ENCODE data around the gene TPM2.

The TPM2 gene

GRCh38 chr9:35665471-35665818 lies 24.3 kb downstream of the TPM2 start:
- no peaks in the 10 kb centered on the region for H3K27me3 ChIP-seq (ENCODE audit: control insufficient read depth in 1 of 2, insufficient read depth in 2 of 2, low read length in 2 of 2)
- H3K4me1 ChIP-seq (ENCODE audit: control insufficient read depth in 1 of 2, insufficient read depth in 2 of 2, low read length in 2 of 2) = peaks cover 48 to 57% of the 10 kb centered on the region in 2 donors
- peak overlapping the region; percentile 66 to 76 for H3K9ac ChIP-seq (ENCODE audit: low read depth in 1 of 2, low read length in 2 of 2)
- no peak overlapping the region for H3K27ac ChIP-seq (ENCODE audit: low read depth, low read length)
- peak overlapping the region; percentile 74 to 81 for H3K4me3 ChIP-seq (ENCODE audit: low read depth in 1 of 2, low read length in 2 of 2)
- H3K36me3 ChIP-seq (ENCODE audit: control insufficient read depth in 1 of 2, insufficient read depth in 2 of 2, low read length in 2 of 2) = peaks cover 6 to 8% of the 10 kb centered on the region in 2 donors
- H3K9me3 ChIP-seq (ENCODE audit: control insufficient read depth in 1 of 2, low read length in 2 of 2) = no peaks in the 10 kb centered on the region

- peaks cover 8 to 11% of the 10 kb centered on the region in 2 donors for H3K36me3 ChIP-seq (ENCODE audit: control insufficient read depth in 1 of 2, insufficient read depth in 2 of 2, low read length in 2 of 2)
- peaks cover 45 to 56% of the 10 kb centered on the region in 2 donors for H3K4me1 ChIP-seq (ENCODE audit: control insufficient read depth in 1 of 2, insufficient read depth in 2 of 2, low read length in 2 of 2)
- H3K27ac ChIP-seq (ENCODE audit: low read depth, low read length) = no peak within 1 kb of the TSS
- H3K4me3 ChIP-seq (ENCODE audit: low read depth in 1 of 2, low read length in 2 of 2) = peak within 1 kb of the TSS; percentile 74 to 81
- no peaks in the 10 kb centered on the region for H3K27me3 ChIP-seq (ENCODE audit: control insufficient read depth in 1 of 2, insufficient read depth in 2 of 2, low read length in 2 of 2)
- no peaks in the 10 kb centered on the region for H3K9me3 ChIP-seq (ENCODE audit: control insufficient read depth in 1 of 2, low read length in 2 of 2)
- peak within 1 kb of the TSS; percentile 66 to 76 for H3K9ac ChIP-seq (ENCODE audit: low read depth in 1 of 2, low read length in 2 of 2)
Observed at GRCh38 chr9:35664531-35665470, 24.9 kb downstream of the TPM2 start, which contains the start of gene ARHGEF39. Gene ARHGEF39 (minus strand): TSS chr9:35665195. CDS start chr9:35665169, 26 bp downstream.

GRCh38 chr9:35662437-35662836 lies 27.3 kb downstream of the TPM2 start:
- H3K36me3 ChIP-seq (ENCODE audit: control insufficient read depth in 1 of 2, insufficient read depth in 2 of 2, low read length in 2 of 2) = peaks cover 8 to 11% of the 10 kb centered on the region in 2 donors
- H3K9me3 ChIP-seq (ENCODE audit: control insufficient read depth in 1 of 2, low read length in 2 of 2) = no peaks in the 10 kb centered on the region
- H3K9ac ChIP-seq (ENCODE audit: low read depth in 1 of 2, low read length in 2 of 2) = peak overlapping the region in 1 of 2 donors; percentile 21
- H3K4me3 ChIP-seq (ENCODE audit: low read depth in 1 of 2, low read length in 2 of 2) = no peak overlapping the region
- peak overlapping the region; percentile 3 for H3K27ac ChIP-seq (ENCODE audit: low read depth, low read length)
- H3K27me3 ChIP-seq (ENCODE audit: control insufficient read depth in 1 of 2, insufficient read depth in 2 of 2, low read length in 2 of 2) = no peaks in the 10 kb centered on the region
- peaks cover 45 to 51% of the 10 kb centered on the region in 2 donors for H3K4me1 ChIP-seq (ENCODE audit: control insufficient read depth in 1 of 2, insufficient read depth in 2 of 2, low read length in 2 of 2)

GRCh38 chr9:35661756-35662350 lies 27.9 kb downstream of the TPM2 start:
- H3K36me3 ChIP-seq (ENCODE audit: control insufficient read depth in 1 of 2, insufficient read depth in 2 of 2, low read length in 2 of 2) = peaks cover 8 to 11% of the 10 kb centered on the region in 2 donors
- H3K27ac ChIP-seq (ENCODE audit: low read depth, low read length) = peak overlapping the region; percentile 3
- H3K9ac ChIP-seq (ENCODE audit: low read depth in 1 of 2, low read length in 2 of 2) = peak overlapping the region; percentile 19 to 21
- H3K4me3 ChIP-seq (ENCODE audit: low read depth in 1 of 2, low read length in 2 of 2) = no peak overlapping the region
- peaks cover 45 to 57% of the 10 kb centered on the region in 2 donors for H3K4me1 ChIP-seq (ENCODE audit: control insufficient read depth in 1 of 2, insufficient read depth in 2 of 2, low read length in 2 of 2)
- H3K27me3 ChIP-seq (ENCODE audit: control insufficient read depth in 1 of 2, insufficient read depth in 2 of 2, low read length in 2 of 2) = no peaks in the 10 kb centered on the region
- H3K9me3 ChIP-seq (ENCODE audit: control insufficient read depth in 1 of 2, low read length in 2 of 2) = no peaks in the 10 kb centered on the region

- no peak overlapping the region for H3K4me3 ChIP-seq (ENCODE audit: low read depth in 1 of 2, low read length in 2 of 2)
- H3K27ac ChIP-seq (ENCODE audit: low read depth, low read length) = peak overlapping the region; percentile 41
- no peaks in the 10 kb centered on the region for H3K27me3 ChIP-seq (ENCODE audit: control insufficient read depth in 1 of 2, insufficient read depth in 2 of 2, low read length in 2 of 2)
- H3K9ac ChIP-seq (ENCODE audit: low read depth in 1 of 2, low read length in 2 of 2) = peak overlapping the region in 1 of 2 donors; percentile 22
- peaks cover 45 to 58% of the 10 kb centered on the region in 2 donors for H3K4me1 ChIP-seq (ENCODE audit: control insufficient read depth in 1 of 2, insufficient read depth in 2 of 2, low read length in 2 of 2)
- no peaks in the 10 kb centered on the region for H3K9me3 ChIP-seq (ENCODE audit: control insufficient read depth in 1 of 2, low read length in 2 of 2)
- H3K36me3 ChIP-seq (ENCODE audit: control insufficient read depth in 1 of 2, insufficient read depth in 2 of 2, low read length in 2 of 2) = peaks cover 8 to 11% of the 10 kb centered on the region in 2 donors
Observed at GRCh38 chr9:35660966-35661415, 28.7 kb downstream of the TPM2 start.

GRCh38 chr9:35659340-35659739 lies 30.4 kb downstream of the TPM2 start:
- peaks cover 40 to 50% of the 10 kb centered on the region in 2 donors for H3K4me1 ChIP-seq (ENCODE audit: control insufficient read depth in 1 of 2, insufficient read depth in 2 of 2, low read length in 2 of 2)
- peaks cover 8 to 11% of the 10 kb centered on the region in 2 donors for H3K36me3 ChIP-seq (ENCODE audit: control insufficient read depth in 1 of 2, insufficient read depth in 2 of 2, low read length in 2 of 2)
- H3K9me3 ChIP-seq (ENCODE audit: control insufficient read depth in 1 of 2, low read length in 2 of 2) = no peaks in the 10 kb centered on the region
- H3K27ac ChIP-seq (ENCODE audit: low read depth, low read length) = peak overlapping the region; percentile 99
- H3K4me3 ChIP-seq (ENCODE audit: low read depth in 1 of 2, low read length in 2 of 2) = peak overlapping the region; percentile 77 to 89
- H3K9ac ChIP-seq (ENCODE audit: low read depth in 1 of 2, low read length in 2 of 2) = peak overlapping the region; percentile 81 to 86
- no peaks in the 10 kb centered on the region for H3K27me3 ChIP-seq (ENCODE audit: control insufficient read depth in 1 of 2, insufficient read depth in 2 of 2, low read length in 2 of 2)

- Histone ChIP-seq H3K4me3 (ENCODE audit: low read depth in 1 of 2, low read length in 2 of 2) (peak overlapping the region; percentile 77 to 89), H3K27me3 (ENCODE audit: control insufficient read depth in 1 of 2, insufficient read depth in 2 of 2, low read length in 2 of 2) (no peaks in the 10 kb centered on the region), H3K4me1 (ENCODE audit: control insufficient read depth in 1 of 2, insufficient read depth in 2 of 2, low read length in 2 of 2) (peaks cover 36 to 45% of the 10 kb centered on the region in 2 donors), H3K36me3 (ENCODE audit: control insufficient read depth in 1 of 2, insufficient read depth in 2 of 2, low read length in 2 of 2) (peaks cover 8 to 11% of the 10 kb centered on the region in 2 donors), H3K9me3 (ENCODE audit: control insufficient read depth in 1 of 2, low read length in 2 of 2) (no peaks in the 10 kb centered on the region), H3K9ac (ENCODE audit: low read depth in 1 of 2, low read length in 2 of 2) (peak overlapping the region; percentile 81 to 86), H3K27ac (ENCODE audit: low read depth, low read length) (peak overlapping the region; percentile 99)
Observed at GRCh38 chr9:35658968-35659220, 30.8 kb downstream of the TPM2 start.

- Histone ChIP-seq H3K36me3 (ENCODE audit: control insufficient read depth in 1 of 2, insufficient read depth in 2 of 2, low read length in 2 of 2) (peaks cover 8 to 11% of the 10 kb centered on the region in 2 donors), H3K27me3 (ENCODE audit: control insufficient read depth in 1 of 2, insufficient read depth in 2 of 2, low read length in 2 of 2) (no peaks in the 10 kb centered on the region), H3K4me1 (ENCODE audit: control insufficient read depth in 1 of 2, insufficient read depth in 2 of 2, low read length in 2 of 2) (peaks cover 32 to 40% of the 10 kb centered on the region in 2 donors), H3K9ac (ENCODE audit: low read depth in 1 of 2, low read length in 2 of 2) (peak within 1 kb of the TSS; percentile 81 to 86), H3K4me3 (ENCODE audit: low read depth in 1 of 2, low read length in 2 of 2) (peak within 1 kb of the TSS; percentile 77 to 89), H3K9me3 (ENCODE audit: control insufficient read depth in 1 of 2, low read length in 2 of 2) (no peaks in the 10 kb centered on the region), H3K27ac (ENCODE audit: low read depth, low read length) (peak within 1 kb of the TSS; percentile 99)
Observed at GRCh38 chr9:35658137-35658967, 31.4 kb downstream of the TPM2 start, which contains the start of gene CCDC107. Gene CCDC107 (plus strand): TSS chr9:35658292. CDS start chr9:35658380, 88 bp downstream.

- no peaks in the 10 kb centered on the region for H3K9me3 ChIP-seq (ENCODE audit: control insufficient read depth in 1 of 2, low read length in 2 of 2)
- H3K36me3 ChIP-seq (ENCODE audit: control insufficient read depth in 1 of 2, insufficient read depth in 2 of 2, low read length in 2 of 2) = peaks cover 7 to 8% of the 10 kb centered on the region in 2 donors
- peak within 1 kb of the TSS; percentile 99 for H3K27ac ChIP-seq (ENCODE audit: low read depth, low read length)
- peaks cover 29 to 37% of the 10 kb centered on the region in 2 donors for H3K4me1 ChIP-seq (ENCODE audit: control insufficient read depth in 1 of 2, insufficient read depth in 2 of 2, low read length in 2 of 2)
- no peaks in the 10 kb centered on the region for H3K27me3 ChIP-seq (ENCODE audit: control insufficient read depth in 1 of 2, insufficient read depth in 2 of 2, low read length in 2 of 2)
- H3K9ac ChIP-seq (ENCODE audit: low read depth in 1 of 2, low read length in 2 of 2) = peak within 1 kb of the TSS; percentile 81 to 86
- peak within 1 kb of the TSS; percentile 77 to 89 for H3K4me3 ChIP-seq (ENCODE audit: low read depth in 1 of 2, low read length in 2 of 2)
Observed at GRCh38 chr9:35657546-35658136, 32.1 kb downstream of the TPM2 start, which contains the start of gene RMRP. Gene RMRP (minus strand): TSS chr9:35658019.

All from duodenal mucosa (tissue), 2 donors.